SHP77 treated with DMSO at 0.1 percent for 48 hours (cell line): ENCODE measurements around the gene FPGS.
"Not testable (repeated sequence)": the region's sequence is repeated elsewhere in the genome, so short reads cannot be mapped to it uniquely, and the experiment has no call there.

Source experiments
- DNase-seq: peaks from one replicate; lab custom pipeline; 2025; lab: John Stamatoyannopoulos, UW

FPGS gene

GRCh38 chr9:127812936-127813675 is 10.4 kb downstream of the FPGS start:
- no peak for DNase-seq

GRCh38 chr9:127813686-127814226 is 11.1 kb downstream of the FPGS start:
- DNase-seq, result no peak

GRCh38 chr9:127814619-127815511 is 12.2 kb downstream of the FPGS start:
- no peak for DNase-seq

- no peak for DNase-seq
Measured at GRCh38 chr9:127815512-127816361, 13.1 kb downstream of the FPGS start.

GRCh38 chr9:127816362-127816725 is 13.7 kb downstream of the FPGS start:
- no peak for DNase-seq

- no peak for DNase-seq
Measured at GRCh38 chr9:127816728-127817127, 14.0 kb downstream of the FPGS start.

- DNase-seq, result no peak
Measured at GRCh38 chr9:127817881-127818434, 15.3 kb downstream of the FPGS start.

GRCh38 chr9:127818574-127818973 is 15.9 kb downstream of the FPGS start:
- no peak for DNase-seq

- no peak for DNase-seq
Measured at GRCh38 chr9:127822108-127822507, 19.4 kb downstream of the FPGS start.

GRCh38 chr9:127825319-127826051 is 22.8 kb downstream of the FPGS start:
- no peak for DNase-seq

GRCh38 chr9:127826253-127826913 is 23.7 kb downstream of the FPGS start:
- no peak for DNase-seq

GRCh38 chr9:127828262-127829031 is 25.8 kb downstream of the FPGS start:
- DNase-seq, result no peak

- no peak for DNase-seq
Measured at GRCh38 chr9:127829205-127829906, 26.7 kb downstream of the FPGS start.

- DNase-seq, result no peak
Measured at GRCh38 chr9:127832248-127832647, 29.6 kb downstream of the FPGS start.

- no peak for DNase-seq
Measured at GRCh38 chr9:127833555-127833954, 30.9 kb downstream of the FPGS start.

- DNase-seq, result no peak
Measured at GRCh38 chr9:127835991-127836516, 33.4 kb downstream of the FPGS start.

GRCh38 chr9:127836561-127836960 is 33.9 kb downstream of the FPGS start:
- DNase-seq, result not testable (repeated sequence)

GRCh38 chr9:127837346-127837745 is 34.7 kb downstream of the FPGS start:
- DNase-seq, result no peak
